WTC11 (cell line): ENCODE results near the gene PHC3. TPM values are rescaled to one million over a fixed set of nuclear protein-coding genes. Genes with fewer than 3 reads are reported as not detected.

ENCODE experiments used
- ATAC-seq: fragments of 200-7000 bp; cut with Tn5 transposase; 2 replicates; pipeline ENCODE4 v1.10.0; 2021; ENCODE audit warnings: mild to moderate bottlenecking, moderate library complexity
- CTCF ChIA-PET: fragments of 300-600 bp; sonication (Branson Sonifier 250); formaldehyde crosslinking; loops from one replicate; lab custom pipeline; 2021; ENCODE audit warnings: antibody characterized with exemption; lab: Charles Lee
- POLR2A ChIA-PET: fragments of 350-600 bp; sonication (Branson Sonifier 250); formaldehyde crosslinking; loops from one replicate; lab custom pipeline; 2021; ENCODE audit warnings: antibody characterized with exemption; lab: Charles Lee
- DNase-seq: peaks from one replicate; pipeline ENCODE4 v3.0.0; 2021; ENCODE audit warnings: low spot score
- H3K27ac Mint-ChIP-seq: 2 replicates; pipeline ENCODE4 v1.8.0; 2021; ENCODE audit warnings: mixed read lengths
- H3K27me3 Mint-ChIP-seq: 2 replicates; pipeline ENCODE4 v1.8.0; 2021; ENCODE audit warnings: low read depth, mild to moderate bottlenecking, moderate library complexity, mixed read lengths
- H3K36me3 Mint-ChIP-seq: 2 replicates; pipeline ENCODE4 v1.8.0; 2021; ENCODE audit warnings: mixed read lengths
- H3K4me1 Mint-ChIP-seq: 2 replicates; pipeline ENCODE4 v1.8.0; 2022; ENCODE audit warnings: mixed read lengths
- H3K4me3 Mint-ChIP-seq: 2 replicates; pipeline ENCODE4 v1.8.0; 2021; ENCODE audit warnings: mild to moderate bottlenecking, moderate library complexity, mixed read lengths
- H3K9me3 Mint-ChIP-seq: 2 replicates; pipeline ENCODE4 v1.8.0; 2021; ENCODE audit warnings: mixed read lengths
- AR ChIP-seq: fragments of 250-450 bp; sonication (Bioruptor Pico); IDR thresholded peaks from 2 replicates; pipeline ENCODE4 v1.9.0; 2021; ENCODE audit warnings: mild to moderate bottlenecking
- ARID4B ChIP-seq: sonication (generic); formaldehyde crosslinking; IDR thresholded peaks from 2 replicates; pipeline ENCODE4 v1.8.0; 2023; ENCODE audit warnings: missing genetic modification reagents, mild to moderate bottlenecking, borderline replicate concordance
- CTCF ChIP-seq: fragments of 200-600 bp; IDR thresholded peaks from 2 replicates; pipeline ENCODE4 v1.8.0; 2022; ENCODE audit warnings: antibody characterized with exemption
- E2F4 ChIP-seq: sonication (generic); formaldehyde crosslinking; IDR thresholded peaks from 2 replicates; pipeline ENCODE4 v1.8.1; 2022; ENCODE audit warnings: low read depth, mild to moderate bottlenecking, moderate library complexity, missing genetic modification reagents, borderline replicate concordance
- ELF4 ChIP-seq: sonication (generic); formaldehyde crosslinking; IDR thresholded peaks from 2 replicates; pipeline ENCODE4 v1.8.1; 2022; ENCODE audit warnings: low read depth, mild to moderate bottlenecking, moderate library complexity, missing genetic modification reagents
- HMGA2 ChIP-seq: fragments of 250-450 bp; sonication (Bioruptor Pico); IDR thresholded peaks from 2 replicates; pipeline ENCODE4 v1.4.0; 2021; ENCODE audit warnings: mild to moderate bottlenecking, moderate library complexity
- NFYB ChIP-seq: sonication (generic); formaldehyde crosslinking; conservative IDR thresholded peaks from 2 replicates; pipeline ENCODE4 v1.8.0; 2022; ENCODE audit warnings: low read depth, missing genetic modification reagents
- SMAD3 ChIP-seq: sonication (generic); formaldehyde crosslinking; IDR thresholded peaks from 2 replicates; pipeline ENCODE4 v1.8.0; 2022; ENCODE audit warnings: missing genetic modification reagents, mild to moderate bottlenecking, borderline replicate concordance
- SMAD4 ChIP-seq: sonication (generic); formaldehyde crosslinking; IDR thresholded peaks from 2 replicates; pipeline ENCODE4 v1.8.0; 2022; ENCODE audit warnings: mild to moderate bottlenecking, missing genetic modification reagents
- SP1 ChIP-seq: sonication (generic); formaldehyde crosslinking; conservative IDR thresholded peaks from 2 replicates; pipeline ENCODE4 v1.8.1; 2022; ENCODE audit warnings: missing genetic modification reagents
- STAT6 ChIP-seq: sonication (generic); formaldehyde crosslinking; conservative IDR thresholded peaks from 2 replicates; pipeline ENCODE4 v1.8.1; 2023; ENCODE audit warnings: mild to moderate bottlenecking, low read depth, missing genetic modification reagents, moderate library complexity
- TEAD1 ChIP-seq: sonication (generic); formaldehyde crosslinking; IDR thresholded peaks from 2 replicates; pipeline ENCODE4 v1.8.0; 2022; ENCODE audit warnings: mild to moderate bottlenecking, missing genetic modification reagents
- USF1 ChIP-seq: sonication (generic); formaldehyde crosslinking; IDR thresholded peaks from 2 replicates; pipeline ENCODE4 v1.8.0; 2022; ENCODE audit warnings: mild to moderate bottlenecking, missing genetic modification reagents
- ZNF219 ChIP-seq: sonication (generic); formaldehyde crosslinking; IDR thresholded peaks from 2 replicates; pipeline ENCODE4 v1.8.0; 2023; ENCODE audit warnings: missing genetic modification reagents, mild to moderate bottlenecking, borderline replicate concordance
- total RNA-seq: library from RNA; stranded (reverse); gene quantifications from 3 replicates; pipeline ENCODE4 v1.2.3, GENCODE V29; 2021
- TF ChIP-seq, protein P1 (sequence below): sonication (generic); formaldehyde crosslinking; IDR thresholded peaks from 2 replicates; pipeline ENCODE4 v1.8.1; 2023; ENCODE audit warnings: mild to moderate bottlenecking, missing genetic modification reagents, borderline replicate concordance
- TF ChIP-seq, protein P2 (sequence below): sonication (generic); formaldehyde crosslinking; IDR thresholded peaks from 2 replicates; pipeline ENCODE4 v1.8.0; 2022; ENCODE audit warnings: mild to moderate bottlenecking, missing genetic modification reagents

The PHC3 gene
- total RNA-seq, 1 experiment from 2014 or later, result 27.8 TPM

- TF ChIP-seq STAT6 (CRISPR knock-in tag), result no peak
- TF ChIP-seq E2F4, result no peak
- TF ChIP-seq HMGA2 (CRISPR knock-in tag), result no peak
These were observed 100.9 kb downstream of the PHC3 start (continued) for GRCh38 chr3:170080605-170081004.

DNA sequence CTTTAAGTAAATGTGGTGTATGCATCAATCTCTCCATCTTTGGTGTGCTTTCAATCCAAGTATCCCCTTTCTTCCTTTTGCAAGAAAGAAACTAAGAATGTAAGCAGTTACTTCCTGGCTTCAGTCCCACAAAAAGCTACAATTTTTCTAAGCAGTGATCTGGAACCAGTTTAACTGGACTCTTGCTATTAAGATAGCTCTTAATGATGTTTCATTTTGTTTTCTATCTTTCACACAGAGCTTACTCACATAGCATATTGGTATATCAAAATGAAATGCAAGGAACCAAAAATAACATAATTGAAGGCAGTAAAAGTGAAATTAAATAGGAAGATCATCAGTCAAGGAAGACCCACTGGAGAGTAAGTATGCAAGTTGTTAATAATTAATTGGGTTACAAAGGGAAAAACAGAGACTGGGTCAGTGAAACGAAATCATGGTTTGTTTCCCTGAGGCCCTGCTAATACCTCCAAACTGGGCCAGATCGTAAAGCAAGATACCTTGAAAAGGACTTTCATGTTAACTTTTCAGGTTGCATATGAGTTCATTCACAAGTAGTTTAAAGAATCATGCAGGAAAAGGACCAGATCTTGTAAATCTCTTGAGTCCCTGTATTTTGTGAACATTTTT, 101.9 kb downstream of the PHC3 start:
- no peak overlapping the region for H3K4me3 Mint-ChIP-seq
- H3K36me3 Mint-ChIP-seq, result peaks cover 13% of the 10 kb centered on the region
- no peaks in the 10 kb centered on the region for H3K9me3 Mint-ChIP-seq
- H3K27ac Mint-ChIP-seq, result no peak overlapping the region; the same call in 1 of the 2 replicates
- DNase-seq (no peak), ATAC-seq (no peak)
- H3K27me3 Mint-ChIP-seq, result no peaks in the 10 kb centered on the region; the same call in 1 of the 2 replicates
- ChIA-PET CTCF (interaction anchor here (0.5 to 4.3 kb wide), 14 partner anchors 8 to 726 kb away, joined by 3 to 38 read pairs (median 6); no protein-coding TSS in a partner anchor), POLR2A (no interaction called here)
- peaks cover 8% of the 10 kb centered on the region for H3K4me1 Mint-ChIP-seq
- TF ChIP-seq NFYB (CRISPR knock-in tag) (no peak), SP1 (CRISPR knock-in tag) (no peak), USF1 (CRISPR knock-in tag) (no peak), SMAD4 (CRISPR knock-in tag) (no peak), SMAD3 (CRISPR knock-in tag) (no peak), ARID4B (no peak), ELF4 (CRISPR knock-in tag) (no peak), CTCF (no peak), TEAD1 (no peak), ZNF219 (CRISPR knock-in tag) (no peak), AR (CRISPR knock-in tag) (no peak)
- TF ChIP-seq, protein P1, sequence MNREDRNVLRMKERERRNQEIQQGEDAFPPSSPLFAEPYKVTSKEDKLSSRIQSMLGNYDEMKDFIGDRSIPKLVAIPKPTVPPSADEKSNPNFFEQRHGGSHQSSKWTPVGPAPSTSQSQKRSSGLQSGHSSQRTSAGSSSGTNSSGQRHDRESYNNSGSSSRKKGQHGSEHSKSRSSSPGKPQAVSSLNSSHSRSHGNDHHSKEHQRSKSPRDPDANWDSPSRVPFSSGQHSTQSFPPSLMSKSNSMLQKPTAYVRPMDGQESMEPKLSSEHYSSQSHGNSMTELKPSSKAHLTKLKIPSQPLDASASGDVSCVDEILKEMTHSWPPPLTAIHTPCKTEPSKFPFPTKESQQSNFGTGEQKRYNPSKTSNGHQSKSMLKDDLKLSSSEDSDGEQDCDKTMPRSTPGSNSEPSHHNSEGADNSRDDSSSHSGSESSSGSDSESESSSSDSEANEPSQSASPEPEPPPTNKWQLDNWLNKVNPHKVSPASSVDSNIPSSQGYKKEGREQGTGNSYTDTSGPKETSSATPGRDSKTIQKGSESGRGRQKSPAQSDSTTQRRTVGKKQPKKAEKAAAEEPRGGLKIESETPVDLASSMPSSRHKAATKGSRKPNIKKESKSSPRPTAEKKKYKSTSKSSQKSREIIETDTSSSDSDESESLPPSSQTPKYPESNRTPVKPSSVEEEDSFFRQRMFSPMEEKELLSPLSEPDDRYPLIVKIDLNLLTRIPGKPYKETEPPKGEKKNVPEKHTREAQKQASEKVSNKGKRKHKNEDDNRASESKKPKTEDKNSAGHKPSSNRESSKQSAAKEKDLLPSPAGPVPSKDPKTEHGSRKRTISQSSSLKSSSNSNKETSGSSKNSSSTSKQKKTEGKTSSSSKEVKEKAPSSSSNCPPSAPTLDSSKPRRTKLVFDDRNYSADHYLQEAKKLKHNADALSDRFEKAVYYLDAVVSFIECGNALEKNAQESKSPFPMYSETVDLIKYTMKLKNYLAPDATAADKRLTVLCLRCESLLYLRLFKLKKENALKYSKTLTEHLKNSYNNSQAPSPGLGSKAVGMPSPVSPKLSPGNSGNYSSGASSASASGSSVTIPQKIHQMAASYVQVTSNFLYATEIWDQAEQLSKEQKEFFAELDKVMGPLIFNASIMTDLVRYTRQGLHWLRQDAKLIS, result no peak
- TF ChIP-seq, protein P2, sequence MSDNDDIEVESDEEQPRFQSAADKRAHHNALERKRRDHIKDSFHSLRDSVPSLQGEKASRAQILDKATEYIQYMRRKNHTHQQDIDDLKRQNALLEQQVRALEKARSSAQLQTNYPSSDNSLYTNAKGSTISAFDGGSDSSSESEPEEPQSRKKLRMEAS (CRISPR knock-in tag), result no peak
